Diencephalon (tissue), 1 donor: ENCODE data around the gene ACOT7. TPM values are rescaled to one million over a fixed set of nuclear protein-coding genes. Genes with fewer than 3 reads are reported as not detected.

Source experiments
- small RNA-seq: library from RNA; depleted of rRNA; stranded (forward); fragments of <200 nt; gene quantifications from one replicate; pipeline ENCODE3, GENCODE V24; 2014
- total RNA-seq: library from RNA; depleted of rRNA; stranded (reverse); fragments of >200 nt; gene quantifications from one replicate; pipeline ENCODE4 v1.2.3, GENCODE V29; 2014

The ACOT7 gene, protein sequence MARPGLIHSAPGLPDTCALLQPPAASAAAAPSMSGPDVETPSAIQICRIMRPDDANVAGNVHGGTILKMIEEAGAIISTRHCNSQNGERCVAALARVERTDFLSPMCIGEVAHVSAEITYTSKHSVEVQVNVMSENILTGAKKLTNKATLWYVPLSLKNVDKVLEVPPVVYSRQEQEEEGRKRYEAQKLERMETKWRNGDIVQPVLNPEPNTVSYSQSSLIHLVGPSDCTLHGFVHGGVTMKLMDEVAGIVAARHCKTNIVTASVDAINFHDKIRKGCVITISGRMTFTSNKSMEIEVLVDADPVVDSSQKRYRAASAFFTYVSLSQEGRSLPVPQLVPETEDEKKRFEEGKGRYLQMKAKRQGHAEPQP
- 77.7 TPM for total RNA-seq

DNA sequence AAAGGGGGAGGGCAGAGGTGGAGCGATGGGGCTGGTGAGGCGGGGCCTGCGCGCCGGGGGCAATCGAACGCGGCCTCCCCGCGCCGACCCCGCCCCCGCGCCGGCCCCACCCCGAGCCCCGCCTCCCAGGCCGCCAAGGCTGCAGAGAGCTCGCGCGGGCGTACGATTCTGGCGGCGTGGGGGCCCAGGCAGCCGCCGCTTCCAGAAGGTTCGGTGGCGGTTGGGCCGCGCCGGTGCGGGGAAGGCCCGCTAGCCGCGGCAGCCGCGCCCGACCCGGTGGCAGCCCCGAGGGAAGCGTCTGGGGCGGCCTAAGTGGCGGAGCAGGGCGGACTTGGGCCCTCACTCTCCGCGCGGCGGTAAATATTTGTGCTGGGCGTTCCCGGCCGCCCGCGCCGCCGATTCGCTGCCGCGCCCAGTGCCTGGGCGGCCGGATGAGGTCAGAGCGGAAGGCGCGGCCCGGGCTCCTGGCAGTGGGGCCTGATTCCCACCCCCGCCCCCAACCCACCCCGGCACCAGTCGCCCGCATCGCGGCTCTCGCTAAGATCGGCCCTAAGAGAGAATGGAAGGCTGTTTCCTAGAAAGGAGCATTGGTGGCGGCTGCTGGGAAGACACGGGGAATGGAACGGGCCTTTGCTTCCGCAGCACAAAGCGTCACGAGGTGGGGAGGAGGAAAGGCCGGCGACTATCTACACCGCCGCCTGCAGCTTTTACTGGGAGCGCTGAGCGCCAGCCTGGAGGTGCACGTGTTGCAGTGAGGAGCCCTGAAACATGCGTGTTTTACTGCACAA, at the start of gene ACOT7:
ACOT7 (minus strand) TSS at position 368 of the 788 bp plus-strand sequence. CDS start 368 bp downstream, outside the sequence.

DNA sequence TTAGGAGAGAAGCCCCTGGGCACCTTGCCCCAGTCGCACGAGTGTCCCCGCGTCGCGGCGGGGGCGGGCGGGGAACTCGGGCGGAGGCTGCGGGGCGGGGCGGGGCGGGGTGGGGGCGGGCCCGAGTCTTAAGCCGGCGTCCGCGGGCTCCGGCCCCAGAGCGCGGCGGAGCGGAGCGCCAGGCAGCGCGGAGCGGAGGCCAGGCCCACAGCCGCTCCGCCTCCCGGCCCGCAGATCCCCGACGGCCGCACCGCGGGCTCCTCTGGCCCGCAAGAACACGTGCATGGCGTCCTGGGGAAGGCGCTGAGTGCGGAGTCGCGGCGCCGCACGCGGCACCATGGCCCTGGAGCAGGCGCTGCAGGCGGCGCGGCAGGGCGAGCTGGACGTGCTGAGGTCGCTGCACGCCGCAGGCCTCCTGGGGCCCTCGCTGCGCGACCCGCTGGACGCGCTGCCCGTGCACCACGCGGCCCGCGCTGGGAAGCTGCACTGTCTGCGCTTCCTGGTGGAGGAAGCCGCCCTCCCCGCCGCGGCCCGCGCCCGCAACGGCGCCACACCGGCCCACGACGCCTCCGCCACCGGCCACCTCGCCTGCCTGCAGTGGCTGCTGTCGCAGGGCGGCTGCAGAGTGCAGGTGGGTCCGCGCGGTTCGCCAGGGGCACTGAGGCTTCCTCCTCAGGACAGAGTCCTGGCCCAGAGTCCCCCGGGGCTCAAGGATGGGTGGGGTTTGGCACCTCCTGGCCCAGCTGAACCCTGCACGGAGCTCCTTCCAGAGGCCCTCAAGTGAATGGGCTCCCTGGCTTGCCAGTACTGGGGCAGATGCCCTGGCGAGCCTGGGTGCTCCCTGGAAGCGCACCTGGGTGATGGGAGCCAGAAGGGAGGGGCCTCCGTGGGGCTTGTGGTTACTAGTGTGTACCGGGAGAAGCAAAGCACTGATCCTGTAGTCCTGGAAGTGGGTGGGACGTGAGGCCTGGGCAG, 31.3 kb upstream of the ACOT7 start, which contains the start of gene ESPN:
ESPN (plus strand) TSS at position 158 of the 975 bp plus-strand sequence; CDS start at position 338, 180 bp downstream.

DNA sequence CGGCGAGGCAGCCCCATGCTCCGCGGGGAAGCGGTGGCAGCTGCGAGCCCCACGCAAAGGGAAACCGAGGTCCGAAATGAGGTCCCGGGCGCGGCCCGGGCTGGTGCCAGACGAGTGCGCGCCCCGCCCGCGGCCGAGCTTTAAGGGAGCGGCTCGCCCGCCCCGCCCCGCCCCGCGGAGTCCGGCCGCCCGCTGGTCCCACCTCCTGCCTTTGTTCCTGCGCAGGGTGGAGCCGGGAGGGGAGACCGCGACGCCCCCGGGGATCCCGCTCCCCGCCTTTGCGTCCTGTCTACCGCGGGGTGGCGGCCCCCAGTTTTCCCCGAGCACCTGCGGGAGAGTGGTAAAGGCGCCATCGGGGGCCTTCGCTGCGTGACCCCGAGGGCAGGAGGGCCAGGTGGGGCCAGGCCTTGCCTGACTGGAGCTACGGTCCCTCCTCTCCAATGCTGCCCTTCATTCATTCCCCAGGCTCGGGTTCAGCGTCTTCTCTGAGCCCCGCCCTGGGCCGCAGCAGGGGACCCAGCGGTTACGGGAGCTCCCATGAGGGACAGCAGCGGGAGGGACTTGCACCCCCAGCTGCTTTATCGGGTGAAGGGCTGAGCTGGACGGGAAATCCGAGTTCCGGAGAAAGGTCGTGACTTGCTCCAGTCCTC, 26.4 kb upstream of the ACOT7 start, which contains the start of gene HES2:
HES2 (minus strand) TSS at position 116 of the 650 bp plus-strand sequence; CDS start at position 17, 99 bp downstream.

DNA sequence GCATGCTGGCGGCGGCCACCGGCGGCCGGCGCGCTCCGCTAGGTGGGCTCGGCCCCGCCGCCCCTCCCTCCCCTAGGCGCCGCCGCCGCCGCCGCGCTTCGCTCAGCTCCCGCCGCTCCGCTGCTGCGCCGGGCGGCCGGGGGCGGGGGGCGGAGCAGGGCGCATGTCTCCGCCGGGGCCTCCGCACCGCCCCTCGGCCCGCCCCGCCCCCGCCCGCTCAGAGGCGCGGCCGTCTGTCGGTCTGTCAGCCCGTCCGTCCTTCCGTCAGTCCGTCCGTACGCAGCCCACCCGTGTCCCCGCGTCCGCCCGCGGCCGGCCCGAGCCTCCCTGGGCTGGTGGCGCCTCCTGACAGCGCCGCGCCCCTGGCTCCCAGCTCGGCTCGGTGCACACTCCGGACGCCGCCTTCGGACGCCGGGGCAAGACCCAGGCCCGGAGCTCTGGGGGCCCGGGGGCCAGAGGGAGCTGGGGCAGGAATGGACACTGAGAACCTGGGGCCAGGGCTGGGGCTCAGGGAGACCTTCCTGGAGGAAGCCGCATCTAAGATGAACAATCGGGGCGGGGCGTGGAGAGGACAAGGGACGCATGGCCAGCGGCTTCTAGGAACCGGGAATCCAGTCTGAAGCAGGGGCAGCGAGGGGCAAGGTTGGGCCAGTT, 132.5 kb downstream of the ACOT7 start, which contains the start of gene GPR153:
GPR153 (minus strand) TSS at position 138 of the 654 bp plus-strand sequence. CDS start 6,193 bp downstream, outside the sequence.

DNA sequence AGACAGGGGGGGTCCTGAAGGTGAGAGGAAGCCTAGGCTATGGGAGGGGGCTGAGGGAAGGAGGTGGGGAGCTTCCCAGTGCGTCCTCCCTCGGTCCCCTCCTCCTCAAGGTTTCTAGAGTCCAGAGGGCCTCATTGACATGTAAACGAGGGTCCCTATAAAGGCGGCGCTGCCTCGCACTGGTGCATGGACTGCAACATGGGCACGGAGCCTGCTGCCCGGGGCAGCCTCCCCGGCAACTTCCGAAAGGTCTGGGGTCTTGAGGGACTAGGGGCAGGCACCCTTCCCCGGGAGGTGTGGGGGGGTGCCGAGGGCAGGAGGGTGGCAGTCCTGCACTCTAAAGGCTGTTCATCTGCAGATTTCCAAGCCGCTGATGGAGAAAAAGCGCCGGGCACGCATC, 149.6 kb downstream of the ACOT7 start, which contains the start of gene HES3:
HES3 (plus strand) TSS at position 187 of the 400 bp plus-strand sequence; CDS start at position 374, 187 bp downstream.

Small RNAs within 50 kb of the gene (small RNA-seq; reads per million reads assigned to genes)
- gene MIR4252: not detected

Other genes starting within 250 kb of the ACOT7 start
- 64.1 TPM for gene CHD5, start 213.4 kb downstream of the ACOT7 start, total RNA-seq
- gene RPL22, start 194.2 kb downstream of the ACOT7 start, total RNA-seq: 236 TPM
- 6.7 TPM for gene RNF207, start 187.6 kb downstream of the ACOT7 start, total RNA-seq
- 34.4 TPM for gene ICMT, start 157.8 kb downstream of the ACOT7 start, total RNA-seq
- not detected for gene HES3, start 149.6 kb downstream of the ACOT7 start, total RNA-seq
- gene GPR153, start 132.7 kb downstream of the ACOT7 start, total RNA-seq: 33.2 TPM
- gene HES2, start 26.2 kb upstream of the ACOT7 start, total RNA-seq: not detected
- gene ESPN, start 31.0 kb upstream of the ACOT7 start, total RNA-seq: 0.92 TPM
- gene TNFRSF25, start 72.4 kb upstream of the ACOT7 start, total RNA-seq: 11.8 TPM
- 23.1 TPM for gene PLEKHG5, start 97.9 kb upstream of the ACOT7 start, total RNA-seq
- gene NOL9, start 160.7 kb upstream of the ACOT7 start, total RNA-seq: 33.7 TPM
- gene TAS1R1, start 161.5 kb upstream of the ACOT7 start, total RNA-seq: not detected
- gene ZBTB48, start 186.2 kb upstream of the ACOT7 start, total RNA-seq: 15.5 TPM
- 9.9 TPM for gene KLHL21, start 209.1 kb upstream of the ACOT7 start, total RNA-seq
- gene PHF13, start 220.0 kb upstream of the ACOT7 start, total RNA-seq: 15.0 TPM
- 20.1 TPM for gene THAP3, start 231.1 kb upstream of the ACOT7 start, total RNA-seq